ENCODE results near the gene SLC12A9.

GRCh38 chr7:100863406-100863950 is 11.0 kb downstream of the SLC12A9 start:
- TF ChIP-seq CTCF (IDR thresholded peaks at IDR 0.05; ENCODE audit: low read depth, low read length) (no peak), POLR2A (IDR thresholded peaks at IDR 0.05; ENCODE audit: extremely low read depth, insufficient read length) (no peak), MYC (IDR thresholded peaks at IDR 0.05; ENCODE audit: low read depth, low read length) (no peak)
- TF ChIP-seq, protein P1, sequence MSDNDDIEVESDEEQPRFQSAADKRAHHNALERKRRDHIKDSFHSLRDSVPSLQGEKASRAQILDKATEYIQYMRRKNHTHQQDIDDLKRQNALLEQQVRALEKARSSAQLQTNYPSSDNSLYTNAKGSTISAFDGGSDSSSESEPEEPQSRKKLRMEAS (IDR thresholded peaks at IDR 0.05; ENCODE audit: low read depth, low read length) = no peak
